HG03045 (cell line): ENCODE measurements around the gene CCDC157.

Experiments used
- ATAC-seq: cut with Tn5 transposase; IDR thresholded peaks from one replicate; pipeline ENCODE4 v1.9.1; 2021; ENCODE audit warnings: mild to moderate bottlenecking, moderate library complexity; ENCODE audit not compliant: unreplicated experiment

Gene CCDC157

GRCh38 chr22:30351226-30351625 is 5.6 kb upstream of the CCDC157 start:
- no peak for ATAC-seq

GRCh38 chr22:30354644-30355043 is 2.2 kb upstream of the CCDC157 start:
- ATAC-seq = no peak

GRCh38 chr22:30357236-30357570 is 396 bp downstream of the CCDC157 start:
- no peak for ATAC-seq

- no peak for ATAC-seq
These were observed 926 bp downstream of the CCDC157 start for GRCh38 chr22:30357650-30358215.

- ATAC-seq = no peak
These were observed 1.7 kb downstream of the CCDC157 start for GRCh38 chr22:30358541-30358940.

- ATAC-seq = no peak
These were observed 5.3 kb downstream of the CCDC157 start for GRCh38 chr22:30361916-30362650.

- no peak for ATAC-seq
These were observed 6.0 kb downstream of the CCDC157 start for GRCh38 chr22:30362651-30363281.

- ATAC-seq = no peak
These were observed 9.1 kb downstream of the CCDC157 start for GRCh38 chr22:30365891-30366290.

- ATAC-seq = no peak
These were observed 11.6 kb downstream of the CCDC157 start for GRCh38 chr22:30368420-30368819.

- ATAC-seq = no peak
These were observed 13.9 kb downstream of the CCDC157 start for GRCh38 chr22:30370641-30371230.

- no peak for ATAC-seq
These were observed 14.5 kb downstream of the CCDC157 start for GRCh38 chr22:30371321-30371720.

- no peak for ATAC-seq
These were observed 15.2 kb downstream of the CCDC157 start for GRCh38 chr22:30371981-30372380.

GRCh38 chr22:30372915-30373314 is 16.1 kb downstream of the CCDC157 start:
- no peak for ATAC-seq

GRCh38 chr22:30373331-30374325 is 16.8 kb downstream of the CCDC157 start:
- ATAC-seq = no peak

GRCh38 chr22:30375312-30375849 is 18.6 kb downstream of the CCDC157 start:
- no peak for ATAC-seq

- no peak for ATAC-seq
These were observed 23.2 kb downstream of the CCDC157 start for GRCh38 chr22:30380011-30380410.

- ATAC-seq = no peak
These were observed 24.5 kb downstream of the CCDC157 start for GRCh38 chr22:30381264-30381663.

GRCh38 chr22:30382340-30382739 is 25.5 kb downstream of the CCDC157 start:
- ATAC-seq = no peak

- no peak for ATAC-seq
These were observed 26.3 kb downstream of the CCDC157 start for GRCh38 chr22:30383061-30383460.

- no peak for ATAC-seq
These were observed 29.1 kb downstream of the CCDC157 start for GRCh38 chr22:30385942-30386341.

GRCh38 chr22:30386608-30386959 is 29.8 kb downstream of the CCDC157 start:
- no peak for ATAC-seq
